Esophagus muscularis mucosa (tissue), 3 donors: ENCODE data around the gene IKZF3.

ENCODE experiments used
- CTCF ChIP-seq, 3 experiments: fragments of 200-600 bp in 2 of 3; fragments of 450-650 bp in 1 of 3; sonication (generic) in 2 of 3; IDR thresholded peaks; one replicate each; pipeline ENCODE4 v1.5.1; 2017 to 2019; ENCODE audit warnings: antibody characterized with exemption in 3 of 3, mild to moderate bottlenecking in 2 of 3, moderate library complexity in 1 of 3
- POLR2A ChIP-seq: fragments of 450-650 bp; IDR thresholded peaks from one replicate; pipeline ENCODE4 v1.6.1; 2017; ENCODE audit warnings: antibody characterized with exemption, moderate library complexity, mild to moderate bottlenecking, low read depth

DNA sequence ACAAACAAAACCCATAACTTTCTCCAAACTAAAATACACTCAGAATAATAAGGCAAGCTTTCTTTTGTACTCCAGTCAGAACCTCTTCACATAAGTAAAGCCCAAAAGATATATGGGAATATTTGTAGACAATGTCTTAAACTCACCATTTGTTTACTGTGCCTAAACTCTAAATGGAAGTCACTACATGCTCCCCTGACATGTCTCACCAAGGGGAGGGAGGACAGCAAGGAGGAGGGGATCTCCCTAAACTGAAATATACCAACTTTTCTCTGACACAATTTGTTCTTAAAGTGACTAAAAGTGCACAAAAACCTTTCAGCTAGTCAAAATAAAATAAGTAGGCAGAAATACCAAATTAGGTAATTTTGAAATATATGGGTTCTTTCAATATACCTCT, 87.9 kb downstream of the IKZF3 start:
- TF ChIP-seq CTCF (IDR thresholded peaks at IDR 0.05): no peak
- TF ChIP-seq POLR2A: no peak
